ENCODE measurements around the gene FZD2.

FZD2 gene

DNA sequence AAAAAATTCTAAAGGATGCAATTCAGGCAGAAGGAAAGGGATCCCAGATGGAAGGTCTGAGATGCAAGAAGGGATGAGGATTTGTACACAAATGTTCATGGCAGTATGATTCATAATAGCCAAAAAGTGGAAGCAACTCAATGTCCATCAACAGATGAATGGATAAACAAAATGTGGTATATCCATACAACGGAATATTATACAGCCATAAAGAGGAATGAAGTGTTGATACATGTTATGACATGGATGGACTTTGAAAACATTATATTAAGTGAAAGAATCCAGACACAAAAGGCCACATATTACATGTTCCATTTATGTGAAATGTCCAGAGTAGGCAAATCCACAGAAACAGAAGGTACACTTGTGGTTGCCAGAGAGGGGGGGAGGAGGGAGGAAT lies 30.2 kb upstream of the FZD2 start:
- ATAC-seq (ENCODE audit: low read depth): no peak
- Histone ChIP-seq H3K36me3 (ENCODE audit: low read depth) (no peaks in the 10 kb centered on the region), H3K4me3 (ENCODE audit: severe bottlenecking) (no peak overlapping the region)

GRCh38 chr17:44527954-44528353 lies 29.3 kb upstream of the FZD2 start:
- TF ChIP-seq CTCF (IDR thresholded peaks at IDR 0.05; ENCODE audit: poor library complexity, severe bottlenecking): no peak
- Histone ChIP-seq H3K4me3 (ENCODE audit: severe bottlenecking) (no peak overlapping the region), H3K36me3 (ENCODE audit: low read depth) (no peaks in the 10 kb centered on the region), H3K27me3 (ENCODE audit: insufficient read depth, poor library complexity, severe bottlenecking) (no peaks in the 10 kb centered on the region), H3K9me3 (ENCODE audit: severe bottlenecking) (peaks cover 4% of the 10 kb centered on the region), H3K27ac (ENCODE audit: poor library complexity, severe bottlenecking) (no peak overlapping the region), H3K4me1 (ENCODE audit: insufficient read depth, poor library complexity, severe bottlenecking) (no peaks in the 10 kb centered on the region)
- ATAC-seq (ENCODE audit: low read depth) (no peak), DNase-seq (ENCODE audit: low spot score) (no peak)

More for the DNA sequence above, 30.2 kb upstream of the FZD2 start:
- no peak for DNase-seq (ENCODE audit: low spot score)
- Histone ChIP-seq H3K9me3 (ENCODE audit: severe bottlenecking) (peaks cover 4% of the 10 kb centered on the region), H3K27me3 (ENCODE audit: insufficient read depth, poor library complexity, severe bottlenecking) (no peaks in the 10 kb centered on the region), H3K4me1 (ENCODE audit: insufficient read depth, poor library complexity, severe bottlenecking) (no peaks in the 10 kb centered on the region), H3K27ac (ENCODE audit: poor library complexity, severe bottlenecking) (no peak overlapping the region)
- no peak for TF ChIP-seq CTCF (IDR thresholded peaks at IDR 0.05; ENCODE audit: poor library complexity, severe bottlenecking)

GRCh38 chr17:44529864-44530263 lies 27.4 kb upstream of the FZD2 start:
- DNase-seq (ENCODE audit: low spot score): no peak
- H3K9me3 ChIP-seq (ENCODE audit: severe bottlenecking): peaks cover 4% of the 10 kb centered on the region
- H3K27me3 ChIP-seq (ENCODE audit: insufficient read depth, poor library complexity, severe bottlenecking): no peaks in the 10 kb centered on the region
- no peaks in the 10 kb centered on the region for H3K4me1 ChIP-seq (ENCODE audit: insufficient read depth, poor library complexity, severe bottlenecking)
- no peak for ATAC-seq (ENCODE audit: low read depth)
- no peak for TF ChIP-seq CTCF (IDR thresholded peaks at IDR 0.05; ENCODE audit: poor library complexity, severe bottlenecking)
- H3K36me3 ChIP-seq (ENCODE audit: low read depth): no peaks in the 10 kb centered on the region
- no peak overlapping the region for H3K27ac ChIP-seq (ENCODE audit: poor library complexity, severe bottlenecking)
- H3K4me3 ChIP-seq (ENCODE audit: severe bottlenecking): no peak overlapping the region

- no peaks in the 10 kb centered on the region for H3K4me1 ChIP-seq (ENCODE audit: insufficient read depth, poor library complexity, severe bottlenecking)
- TF ChIP-seq CTCF (IDR thresholded peaks at IDR 0.05; ENCODE audit: poor library complexity, severe bottlenecking): no peak
- DNase-seq (ENCODE audit: low spot score): no peak
- H3K27ac ChIP-seq (ENCODE audit: poor library complexity, severe bottlenecking): no peak overlapping the region
- no peak for ATAC-seq (ENCODE audit: low read depth)
- no peak overlapping the region for H3K4me3 ChIP-seq (ENCODE audit: severe bottlenecking)
- H3K9me3 ChIP-seq (ENCODE audit: severe bottlenecking): peaks cover 4% of the 10 kb centered on the region
- H3K27me3 ChIP-seq (ENCODE audit: insufficient read depth, poor library complexity, severe bottlenecking): no peaks in the 10 kb centered on the region
- no peaks in the 10 kb centered on the region for H3K36me3 ChIP-seq (ENCODE audit: low read depth)
Measured at GRCh38 chr17:44530896-44531418, 26.3 kb upstream of the FZD2 start.

- H3K27ac ChIP-seq (ENCODE audit: poor library complexity, severe bottlenecking): no peak overlapping the region
- ATAC-seq (ENCODE audit: low read depth) (peak; percentile 93), DNase-seq (ENCODE audit: low spot score) (peak; percentile 87)
- no peaks in the 10 kb centered on the region for H3K9me3 ChIP-seq (ENCODE audit: severe bottlenecking)
- H3K36me3 ChIP-seq (ENCODE audit: low read depth): no peaks in the 10 kb centered on the region
- H3K4me1 ChIP-seq (ENCODE audit: insufficient read depth, poor library complexity, severe bottlenecking): no peaks in the 10 kb centered on the region
- H3K4me3 ChIP-seq (ENCODE audit: severe bottlenecking): no peak overlapping the region
- no peaks in the 10 kb centered on the region for H3K27me3 ChIP-seq (ENCODE audit: insufficient read depth, poor library complexity, severe bottlenecking)
- TF ChIP-seq CTCF (IDR thresholded peaks at IDR 0.05; ENCODE audit: poor library complexity, severe bottlenecking): peak; percentile 94
Measured at GRCh38 chr17:44533533-44534246, 23.6 kb upstream of the FZD2 start.

Data from RWPE2 (cell line).